ENCODE measurements around the gene ERBB4.

DNA sequence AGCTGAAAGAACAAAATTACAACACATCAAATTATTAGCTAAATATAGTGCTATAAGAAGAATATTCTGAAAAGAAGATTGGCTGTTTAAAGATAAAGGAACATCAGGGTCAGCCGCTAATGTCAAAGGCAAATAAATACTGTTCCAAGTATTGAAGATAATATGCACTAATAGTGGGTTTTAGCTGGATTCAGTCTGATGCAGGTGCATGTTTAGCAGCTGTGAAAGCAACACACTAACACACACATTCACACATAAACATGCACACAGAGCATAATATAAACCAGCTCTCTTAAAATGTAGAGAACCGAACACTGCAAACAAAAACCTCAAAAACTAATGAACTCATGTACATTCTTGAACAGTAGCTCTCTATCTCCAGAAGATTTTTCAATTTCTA is 634.6 kb downstream of the ERBB4 start:
- no peak for TF ChIP-seq RFX5 (IDR thresholded peaks at IDR 0.05; ENCODE audit: low read depth, low read length)
- TF ChIP-seq EZH2 (IDR thresholded peaks at IDR 0.05; ENCODE audit: borderline replicate concordance, control insufficient read depth, low read depth, low read length) = no peak
- no peak for TF ChIP-seq CTCF (IDR thresholded peaks at IDR 0.05 in 2 of 3, conservative IDR thresholded peaks at IDR 0.05 in 1 of 3; ENCODE audit: control insufficient read depth in 2 of 3, extremely low read depth in 1 of 3, insufficient read depth in 1 of 3, low read depth in 3 of 3, low read length in 3 of 3)
- no peak for TF ChIP-seq MYB (IDR thresholded peaks at IDR 0.05; ENCODE audit: borderline replicate concordance, low read depth, low read length)
- no peak for TF ChIP-seq SMC3 (IDR thresholded peaks at IDR 0.05; ENCODE audit: borderline replicate concordance, low read length)
- TF ChIP-seq CHD1 (IDR thresholded peaks at IDR 0.05; ENCODE audit: low read depth, low read length) = no peak
- TF ChIP-seq ELK1 (IDR thresholded peaks at IDR 0.05; ENCODE audit: low read depth, low read length) = no peak
- TF ChIP-seq, protein P1, sequence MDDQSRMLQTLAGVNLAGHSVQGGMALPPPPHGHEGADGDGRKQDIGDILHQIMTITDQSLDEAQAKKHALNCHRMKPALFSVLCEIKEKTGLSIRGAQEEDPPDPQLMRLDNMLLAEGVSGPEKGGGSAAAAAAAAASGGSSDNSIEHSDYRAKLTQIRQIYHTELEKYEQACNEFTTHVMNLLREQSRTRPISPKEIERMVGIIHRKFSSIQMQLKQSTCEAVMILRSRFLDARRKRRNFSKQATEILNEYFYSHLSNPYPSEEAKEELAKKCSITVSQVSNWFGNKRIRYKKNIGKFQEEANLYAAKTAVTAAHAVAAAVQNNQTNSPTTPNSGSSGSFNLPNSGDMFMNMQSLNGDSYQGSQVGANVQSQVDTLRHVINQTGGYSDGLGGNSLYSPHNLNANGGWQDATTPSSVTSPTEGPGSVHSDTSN (IDR thresholded peaks at IDR 0.05; ENCODE audit: insufficient replicate concordance, low read depth, low read length) = no peak
